ENCODE data around the gene FXN.
"Not testable (repeated sequence)": the region's sequence is repeated elsewhere in the genome, so short reads cannot be mapped to it uniquely, and the experiment has no call there.

FXN gene

DNA sequence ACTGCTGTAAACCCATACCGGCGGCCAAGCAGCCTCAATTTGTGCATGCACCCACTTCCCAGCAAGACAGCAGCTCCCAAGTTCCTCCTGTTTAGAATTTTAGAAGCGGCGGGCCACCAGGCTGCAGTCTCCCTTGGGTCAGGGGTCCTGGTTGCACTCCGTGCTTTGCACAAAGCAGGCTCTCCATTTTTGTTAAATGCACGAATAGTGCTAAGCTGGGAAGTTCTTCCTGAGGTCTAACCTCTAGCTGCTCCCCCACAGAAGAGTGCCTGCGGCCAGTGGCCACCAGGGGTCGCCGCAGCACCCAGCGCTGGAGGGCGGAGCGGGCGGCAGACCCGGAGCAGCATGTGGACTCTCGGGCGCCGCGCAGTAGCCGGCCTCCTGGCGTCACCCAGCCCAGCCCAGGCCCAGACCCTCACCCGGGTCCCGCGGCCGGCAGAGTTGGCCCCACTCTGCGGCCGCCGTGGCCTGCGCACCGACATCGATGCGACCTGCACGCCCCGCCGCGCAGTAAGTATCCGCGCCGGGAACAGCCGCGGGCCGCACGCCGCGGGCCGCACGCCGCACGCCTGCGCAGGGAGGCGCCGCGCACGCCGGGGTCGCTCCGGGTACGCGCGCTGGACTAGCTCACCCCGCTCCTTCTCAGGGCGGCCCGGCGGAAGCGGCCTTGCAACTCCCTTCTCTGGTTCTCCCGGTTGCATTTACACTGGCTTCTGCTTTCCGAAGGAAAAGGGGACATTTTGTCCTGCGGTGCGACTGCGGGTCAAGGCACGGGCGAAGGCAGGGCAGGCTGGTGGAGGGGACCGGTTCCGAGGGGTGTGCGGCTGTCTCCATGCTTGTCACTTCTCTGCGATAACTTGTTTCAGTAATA is at the start of gene FXN:
TSS of gene FXN (plus strand) at position 315 of the 871 bp plus-strand sequence. CDS start at position 346, 31 bp downstream.
- DNase-seq (ENCODE audit: low read depth, low spot score): peak; percentile 90

- DNase-seq (ENCODE audit: low read depth, low spot score): not testable (repeated sequence)
Observed at GRCh38 chr9:68986949-68987348, 48.6 kb upstream of the FXN start.

DNA sequence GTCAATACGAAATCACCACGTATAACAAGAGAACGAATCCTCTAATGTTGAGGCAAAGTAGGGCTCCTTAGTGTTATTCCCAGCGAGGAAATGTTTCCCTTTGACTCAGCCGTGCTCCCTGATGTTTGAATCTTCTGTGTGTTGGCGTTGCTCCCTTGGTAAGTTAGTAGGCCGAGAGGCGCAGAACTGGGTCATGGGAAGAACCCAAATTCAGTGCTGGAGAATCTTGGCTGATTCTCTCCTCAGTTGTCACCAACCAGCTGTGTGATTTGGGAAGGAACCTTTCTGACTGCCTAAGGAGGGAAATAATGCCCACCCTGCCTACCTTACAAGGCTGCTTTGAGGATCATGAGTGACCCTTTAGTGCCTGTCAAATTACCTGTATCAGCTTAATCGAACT is 44.1 kb upstream of the FXN start:
- no peak for DNase-seq (ENCODE audit: low read depth, low spot score)

DNA sequence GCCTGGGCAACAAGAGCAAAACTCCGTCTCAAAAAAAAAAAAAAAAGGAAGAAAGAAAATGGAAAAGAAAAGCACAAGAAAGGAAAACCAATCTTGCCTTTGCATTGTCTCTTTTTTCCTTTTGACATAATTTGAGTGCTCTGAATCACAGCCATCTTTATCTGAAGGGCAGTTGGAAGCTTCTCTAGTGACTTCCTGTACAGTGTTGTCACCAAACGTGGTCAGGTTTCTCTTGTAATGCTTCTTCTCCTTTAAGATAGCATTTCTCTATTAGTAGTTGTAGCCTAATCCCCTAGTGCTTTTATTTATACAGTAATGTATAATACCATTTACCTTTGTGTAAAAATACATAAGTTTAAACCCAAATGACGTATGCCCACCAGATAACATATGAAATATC is 39.8 kb upstream of the FXN start:
- DNase-seq (ENCODE audit: low read depth, low spot score): no peak

GRCh38 chr9:68996462-68996861 is 39.1 kb upstream of the FXN start:
- no peak for DNase-seq (ENCODE audit: low read depth, low spot score)

DNA sequence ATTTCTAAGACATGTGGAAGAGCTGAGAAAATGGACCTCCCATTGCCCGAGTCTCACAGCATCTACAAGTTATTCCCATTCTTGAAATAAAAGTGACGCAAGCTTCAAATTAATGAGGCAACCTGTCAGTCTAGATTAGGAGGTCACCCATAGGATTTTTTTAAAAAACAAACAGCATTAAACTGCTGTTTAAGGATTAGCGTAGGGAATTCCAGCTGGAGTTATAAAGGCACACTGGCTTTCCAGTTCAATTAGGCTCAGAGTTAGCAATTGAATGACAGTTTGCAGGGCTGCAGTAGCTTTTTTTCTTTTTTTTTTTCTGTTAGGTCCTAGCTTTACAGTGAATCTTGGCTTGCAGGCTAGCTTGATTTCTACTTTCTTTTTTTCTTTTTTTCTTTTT is 37.9 kb upstream of the FXN start:
- no peak for DNase-seq (ENCODE audit: low read depth, low spot score)

- no peak for DNase-seq (ENCODE audit: low read depth, low spot score)
Observed at GRCh38 chr9:68998385-68998784, 37.2 kb upstream of the FXN start.

DNA sequence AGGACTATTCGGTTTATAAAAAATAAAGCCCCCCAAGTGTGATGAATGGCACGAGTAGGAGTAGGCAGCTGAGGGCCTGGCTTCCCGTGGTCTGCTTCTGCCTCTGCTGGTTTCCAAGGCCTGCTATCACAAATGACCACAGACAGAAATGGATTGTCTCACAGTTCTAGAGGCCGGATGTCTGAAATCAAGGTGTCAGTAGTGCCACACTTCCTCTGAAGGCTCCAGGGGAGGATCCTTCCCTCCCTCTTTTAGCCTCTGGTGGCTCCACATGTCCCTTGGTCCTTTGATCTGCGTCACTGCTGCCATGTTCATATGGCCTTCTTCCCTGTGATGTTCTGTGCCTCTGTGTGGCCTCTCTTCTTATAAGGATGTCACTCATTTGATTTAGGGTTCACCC is 36.7 kb upstream of the FXN start:
- DNase-seq (ENCODE audit: low read depth, low spot score): no peak

DNA sequence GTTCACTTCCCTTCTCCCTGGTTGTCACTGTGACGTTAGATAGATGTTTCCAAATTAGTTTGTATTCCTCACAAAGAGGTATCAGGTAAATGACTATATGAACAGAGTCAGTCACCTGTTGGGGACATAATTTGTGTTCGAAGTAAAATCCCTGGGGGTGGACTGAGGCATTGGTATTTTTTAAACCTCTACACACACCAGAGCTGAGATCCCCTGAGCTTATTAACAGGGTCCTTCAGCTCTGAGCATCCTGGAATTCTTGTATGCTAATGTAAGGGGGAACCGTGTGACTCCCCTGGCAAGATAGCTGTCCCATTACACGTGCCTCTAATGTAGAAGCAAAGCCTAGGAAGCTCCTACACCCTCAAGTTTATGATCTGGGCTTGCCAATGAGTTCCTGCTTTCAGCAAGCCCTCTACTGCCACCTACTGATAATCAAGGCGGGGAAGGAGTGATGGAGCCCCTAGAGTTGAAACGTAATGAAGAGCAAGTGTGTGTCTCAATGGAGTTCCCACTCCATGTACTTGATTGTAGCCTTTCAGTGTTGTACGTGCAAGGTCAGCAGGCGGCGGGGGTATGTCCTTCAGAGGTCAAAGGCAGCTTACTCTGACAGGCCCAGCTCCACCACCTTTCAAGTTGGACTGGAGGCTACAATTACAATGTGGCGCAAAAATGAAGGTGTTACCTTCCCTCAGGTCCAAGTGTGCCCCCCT is 36.0 kb upstream of the FXN start:
- DNase-seq (ENCODE audit: low read depth, low spot score): peak; percentile 79

DNA sequence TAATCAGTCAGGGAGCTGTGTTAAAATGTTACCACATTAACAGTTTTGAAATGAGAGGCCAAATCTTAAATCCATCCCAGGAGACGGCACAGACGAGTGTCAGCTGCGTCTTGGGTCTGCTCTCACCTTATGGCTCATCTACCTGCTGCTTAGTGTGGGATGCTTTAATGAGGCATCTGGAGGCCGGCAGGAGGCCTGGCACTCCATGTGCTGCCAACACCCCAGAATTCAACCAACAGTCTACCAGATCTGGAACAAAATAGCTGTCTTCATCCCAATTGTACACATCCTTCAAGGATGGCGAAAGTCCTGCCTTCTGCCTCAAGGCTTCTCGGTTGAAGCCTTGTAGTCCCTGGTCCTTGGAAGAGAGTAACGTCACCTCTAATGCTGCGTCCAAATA is 33.6 kb upstream of the FXN start:
- DNase-seq (ENCODE audit: low read depth, low spot score): no peak

- no peak for DNase-seq (ENCODE audit: low read depth, low spot score)
Observed at GRCh38 chr9:69003051-69003450, 32.5 kb upstream of the FXN start.

DNA sequence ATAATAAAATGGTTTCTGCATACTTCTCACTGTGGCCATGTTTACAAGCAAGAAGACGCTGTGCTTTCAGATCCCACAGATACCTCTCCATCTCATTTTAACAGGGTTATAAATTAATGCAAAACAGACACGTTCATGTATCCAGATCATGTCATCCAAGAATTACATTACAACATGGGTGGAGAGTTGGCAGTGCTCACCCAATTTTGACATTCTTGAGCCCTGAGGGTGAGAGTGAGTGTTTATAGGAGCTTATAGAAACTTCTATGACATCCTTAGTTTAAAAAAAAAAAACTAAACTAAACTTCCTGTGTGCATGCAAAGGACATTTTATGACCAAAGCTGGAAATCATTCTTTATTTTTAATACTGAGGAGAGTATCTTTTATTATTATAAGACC is 30.7 kb upstream of the FXN start:
- DNase-seq (ENCODE audit: low read depth, low spot score): no peak

- DNase-seq (ENCODE audit: low read depth, low spot score): no peak
Observed at GRCh38 chr9:69009708-69010107, 25.8 kb upstream of the FXN start.

DNA sequence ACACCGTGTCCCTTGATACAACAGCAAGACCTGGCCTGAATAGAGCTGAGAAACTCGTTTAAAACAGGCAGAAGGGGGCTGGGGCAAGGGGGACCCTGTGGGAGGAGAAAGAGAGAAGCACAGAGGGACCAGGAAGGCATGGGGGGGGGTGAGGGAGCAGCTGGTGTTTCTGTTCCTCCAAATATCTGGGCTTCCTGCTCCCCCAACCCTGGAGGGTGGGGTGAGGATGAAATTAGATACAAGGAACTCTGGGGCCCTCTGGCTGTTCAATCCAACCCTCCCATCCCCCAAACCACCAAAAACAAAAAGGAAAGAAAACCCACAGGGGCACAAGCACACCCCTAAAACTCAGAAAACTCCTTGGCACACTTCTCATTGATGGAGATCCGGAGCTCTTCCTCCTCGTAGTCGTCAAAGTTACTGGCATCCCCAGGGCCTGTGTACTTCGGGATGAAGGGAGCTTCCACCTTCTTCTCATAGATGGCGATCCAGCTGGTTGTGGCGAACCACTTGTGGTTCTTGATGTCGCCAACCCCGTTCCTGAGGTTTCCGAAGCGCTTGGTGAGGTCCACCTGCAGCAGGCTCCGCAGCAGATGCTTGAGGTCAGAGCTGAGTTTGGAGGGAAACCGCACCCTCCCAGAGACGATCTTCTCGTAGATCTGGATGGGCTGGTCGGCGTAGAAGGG is 22.7 kb upstream of the FXN start:
- no peak for DNase-seq (ENCODE audit: low read depth, low spot score)

DNA sequence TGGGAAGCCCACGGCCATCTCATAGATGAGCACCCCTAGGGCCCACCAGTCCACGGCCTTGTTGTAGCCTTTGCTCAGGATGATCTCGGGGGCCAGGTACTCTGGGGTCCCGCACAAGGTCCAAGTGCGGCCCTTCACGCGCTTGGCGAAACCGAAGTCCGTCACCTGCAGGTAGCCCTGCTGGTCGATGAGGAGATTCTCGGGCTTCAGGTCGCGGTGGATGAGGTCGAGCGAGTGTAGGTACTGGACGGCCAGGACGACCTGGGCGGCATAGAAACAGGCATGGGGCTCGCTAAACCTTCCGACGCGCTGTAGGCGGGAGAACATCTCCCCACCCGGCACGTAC is 22.2 kb upstream of the FXN start:
- no peak for DNase-seq (ENCODE audit: low read depth, low spot score)

DNA sequence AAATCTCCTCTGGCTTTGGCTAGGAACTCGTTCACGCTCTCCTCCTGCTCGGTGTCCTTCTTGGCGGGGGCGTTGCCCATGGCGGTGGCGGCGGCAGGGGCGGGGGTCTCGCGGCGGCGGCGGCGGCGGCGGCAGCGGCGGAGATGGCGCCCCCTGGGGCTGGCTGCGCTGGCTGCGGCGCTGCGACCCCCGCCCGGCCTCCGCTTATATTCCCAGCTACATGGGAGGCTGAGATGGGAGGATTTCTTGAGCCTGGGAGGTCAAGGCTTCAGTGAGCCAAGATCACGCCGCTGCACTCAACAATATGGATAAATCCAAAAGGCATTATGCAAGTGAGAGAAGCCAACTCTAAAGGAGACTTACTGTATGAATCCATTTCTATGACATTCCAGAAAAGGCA is 21.5 kb upstream of the FXN start, which contains the start of gene PRKACG:
TSS of gene PRKACG (minus strand) at position 101 of the 400 bp plus-strand sequence. CDS start at position 80, 21 bp downstream.
- DNase-seq (ENCODE audit: low read depth, low spot score): no peak

- DNase-seq (ENCODE audit: low read depth, low spot score): no peak
Observed at GRCh38 chr9:69016191-69017096, 19.1 kb upstream of the FXN start.

DNA sequence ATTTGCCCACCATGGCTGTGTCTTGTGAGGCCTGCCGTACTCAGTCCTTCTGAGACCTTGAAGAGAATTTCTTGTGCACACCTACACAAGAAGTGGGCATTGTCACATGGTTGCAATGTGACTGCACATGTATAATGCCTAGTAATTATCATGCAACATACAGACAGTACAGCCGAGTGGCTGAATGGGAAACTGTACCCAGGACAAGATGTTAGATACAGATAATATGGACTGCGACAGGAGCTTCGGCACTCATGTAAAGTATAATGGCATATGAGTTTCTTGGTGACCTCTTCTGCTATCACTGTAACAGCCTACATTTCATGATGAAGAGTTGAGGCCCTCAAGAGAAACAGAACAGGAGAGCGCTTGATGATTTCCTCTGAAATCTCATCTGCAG is 16.8 kb upstream of the FXN start:
- no peak for DNase-seq (ENCODE audit: low read depth, low spot score)

DNA sequence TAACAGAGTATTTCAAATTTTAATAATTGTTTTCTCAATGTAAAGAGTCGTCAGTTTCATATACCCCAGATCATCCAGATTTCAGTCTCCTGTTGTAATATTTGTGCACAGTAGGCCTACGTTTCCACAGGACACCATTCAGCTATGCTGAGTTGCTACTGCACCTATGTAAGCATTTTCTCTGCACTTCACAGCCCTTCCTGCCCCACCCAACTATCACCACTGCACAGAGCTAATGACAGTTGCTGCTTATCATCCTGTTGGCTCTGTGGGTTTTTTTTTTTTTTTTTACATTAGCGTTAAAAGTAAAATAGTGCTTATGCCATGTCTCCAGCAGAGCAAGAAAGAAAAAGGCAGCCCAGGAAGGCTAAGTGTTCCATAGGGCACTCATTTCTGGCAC is 15.7 kb upstream of the FXN start:
- DNase-seq (ENCODE audit: low read depth, low spot score): no peak

DNA sequence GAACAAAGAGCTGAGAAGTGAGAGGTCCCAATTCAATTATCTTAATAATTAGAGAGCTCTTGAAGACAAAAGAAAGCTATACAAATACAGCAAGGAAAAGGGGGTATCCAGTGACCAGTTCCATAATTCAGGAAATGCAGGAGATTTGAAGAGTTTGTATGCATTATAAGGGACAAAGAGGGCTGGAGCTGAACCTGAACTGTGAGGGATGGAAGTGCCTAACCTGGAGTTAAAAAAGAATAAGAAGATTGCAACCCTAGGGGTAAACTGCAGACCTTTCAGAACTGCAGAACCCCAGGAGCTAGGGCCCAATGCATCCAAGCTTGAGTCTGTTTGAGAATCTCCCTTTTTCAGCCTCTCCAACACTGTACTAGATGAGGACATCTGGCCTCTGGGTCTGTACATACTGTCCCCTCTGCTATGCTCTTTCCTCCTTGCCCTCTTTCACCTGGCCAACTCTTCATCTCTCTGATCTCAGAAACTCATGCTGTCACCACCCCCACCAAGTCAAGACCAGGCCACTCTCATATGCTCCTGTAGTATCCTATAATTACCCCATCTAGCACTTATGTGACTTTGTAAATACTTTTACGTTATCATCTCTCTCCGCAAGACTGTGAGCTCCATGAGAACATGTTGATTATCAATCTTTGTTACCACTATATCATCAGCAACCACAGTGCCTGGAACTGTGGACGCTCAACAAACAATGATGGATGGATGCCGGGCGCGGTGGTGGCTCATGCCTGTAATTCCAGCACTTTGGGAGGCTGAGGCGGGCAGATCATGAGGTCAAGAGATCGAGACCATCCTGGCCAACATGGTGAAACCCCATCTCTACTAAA is 15.0 kb upstream of the FXN start:
- no peak for DNase-seq (ENCODE audit: low read depth, low spot score)
